Measurements from ENCODE around the gene MYO16.

GRCh38 chr13:108656742-108657141 lies 27.3 kb downstream of the MYO16 start:
- TF ChIP-seq, protein P1, sequence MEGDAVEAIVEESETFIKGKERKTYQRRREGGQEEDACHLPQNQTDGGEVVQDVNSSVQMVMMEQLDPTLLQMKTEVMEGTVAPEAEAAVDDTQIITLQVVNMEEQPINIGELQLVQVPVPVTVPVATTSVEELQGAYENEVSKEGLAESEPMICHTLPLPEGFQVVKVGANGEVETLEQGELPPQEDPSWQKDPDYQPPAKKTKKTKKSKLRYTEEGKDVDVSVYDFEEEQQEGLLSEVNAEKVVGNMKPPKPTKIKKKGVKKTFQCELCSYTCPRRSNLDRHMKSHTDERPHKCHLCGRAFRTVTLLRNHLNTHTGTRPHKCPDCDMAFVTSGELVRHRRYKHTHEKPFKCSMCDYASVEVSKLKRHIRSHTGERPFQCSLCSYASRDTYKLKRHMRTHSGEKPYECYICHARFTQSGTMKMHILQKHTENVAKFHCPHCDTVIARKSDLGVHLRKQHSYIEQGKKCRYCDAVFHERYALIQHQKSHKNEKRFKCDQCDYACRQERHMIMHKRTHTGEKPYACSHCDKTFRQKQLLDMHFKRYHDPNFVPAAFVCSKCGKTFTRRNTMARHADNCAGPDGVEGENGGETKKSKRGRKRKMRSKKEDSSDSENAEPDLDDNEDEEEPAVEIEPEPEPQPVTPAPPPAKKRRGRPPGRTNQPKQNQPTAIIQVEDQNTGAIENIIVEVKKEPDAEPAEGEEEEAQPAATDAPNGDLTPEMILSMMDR (IDR thresholded peaks at IDR 0.05), result no peak
- TF ChIP-seq POLR2A (IDR thresholded peaks at IDR 0.05), result no peak
- TF ChIP-seq POLR2AphosphoS5 (IDR thresholded peaks at IDR 0.05; ENCODE audit: insufficient read depth in 1 of 2, low read depth in 1 of 2), result no peak
